Subcutaneous abdominal adipose tissue (tissue), 5 donors: ENCODE results near the gene SEC14L2.
"Not testable (repeated sequence)": the region's sequence is repeated elsewhere in the genome, so short reads cannot be mapped to it uniquely, and the experiment has no call there.

ENCODE experiments used
- H3K27ac ChIP-seq: one replicate; pipeline ENCODE4 v1.7.0; 2013; ENCODE audit warnings: low read depth, mild to moderate bottlenecking, inconsistent platforms, low read length, moderate library complexity
- H3K27me3 ChIP-seq, 5 donors: one replicate each; pipeline ENCODE4 v1.7.0; 2013; ENCODE audit warnings: low read length in 5 of 5, inconsistent platforms in 1 of 5; ENCODE audit not compliant: control insufficient read depth in 5 of 5, insufficient read depth in 4 of 5
- H3K36me3 ChIP-seq, 5 donors: one replicate each; pipeline ENCODE4 v1.7.0; 2013; ENCODE audit warnings: low read length in 5 of 5; ENCODE audit not compliant: control insufficient read depth in 5 of 5, insufficient read depth in 5 of 5
- H3K4me1 ChIP-seq, 5 donors: one replicate each; pipeline ENCODE4 v1.7.0; 2013; ENCODE audit warnings: low read length in 5 of 5, mild to moderate bottlenecking in 3 of 5, moderate library complexity in 1 of 5; ENCODE audit not compliant: control insufficient read depth in 5 of 5, insufficient read depth in 5 of 5
- H3K4me3 ChIP-seq, 5 donors: one replicate each; pipeline ENCODE4 v1.7.0; 2013; ENCODE audit warnings: low read length in 5 of 5, low read depth in 1 of 5
- H3K9ac ChIP-seq, 5 donors: one replicate each; pipeline ENCODE4 v1.7.0; 2013; ENCODE audit warnings: low read length in 5 of 5, mild to moderate bottlenecking in 4 of 5, moderate library complexity in 3 of 5
- H3K9me3 ChIP-seq, 5 donors: one replicate each; pipeline ENCODE4 v1.7.0; 2013; ENCODE audit warnings: low read length in 5 of 5; ENCODE audit not compliant: control insufficient read depth in 5 of 5
- donor health status: healthy.
- donor health status: healthy.
- donor health status: healthy.
- donor health status: healthy.
- donor health status: healthy.

SEC14L2 gene

DNA sequence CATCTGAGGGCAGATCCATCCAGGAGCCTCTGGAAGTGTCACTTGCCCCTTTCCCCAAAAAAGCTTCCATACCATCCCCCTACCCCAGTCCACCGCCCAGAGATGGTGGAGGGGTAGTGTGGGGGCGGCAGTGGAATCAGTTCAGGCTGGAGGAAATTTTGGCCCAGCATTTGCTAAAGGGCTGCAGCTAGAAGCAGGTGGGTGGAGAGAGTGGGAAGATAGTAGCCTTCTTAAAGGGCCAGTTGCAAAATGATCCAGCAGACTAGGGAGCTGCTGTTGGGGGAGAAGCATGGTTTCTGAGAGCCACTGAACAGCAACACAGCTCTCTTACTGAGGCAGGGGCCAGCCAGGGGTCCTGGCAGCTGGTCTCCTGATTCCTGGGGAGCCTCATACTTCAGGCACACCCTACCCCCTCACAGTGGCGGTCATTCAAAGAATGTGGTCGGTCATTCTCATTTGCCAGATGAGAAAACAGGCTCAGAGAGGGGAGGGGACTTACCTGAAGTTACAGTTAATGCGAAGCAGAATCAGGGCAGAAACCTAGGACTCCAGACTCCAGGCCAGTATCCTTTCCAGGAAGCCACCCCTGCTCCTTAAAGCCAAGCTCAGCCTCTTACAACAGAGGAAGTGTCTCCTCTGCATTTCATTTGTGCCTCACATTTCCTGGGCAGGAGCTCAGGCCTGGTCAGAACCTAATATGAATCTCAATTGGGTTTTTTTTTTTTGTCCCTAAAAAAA lies 5.4 kb downstream of the SEC14L2 start:
- H3K4me3 ChIP-seq: no peak overlapping the region
- H3K4me1 ChIP-seq: peaks cover 0 to 13% (median 11%) of the 10 kb centered on the region in 5 donors
- no peak overlapping the region for H3K27ac ChIP-seq
- H3K27me3 ChIP-seq: peaks cover 13 to 27% (median 24%) of the 10 kb centered on the region in 5 donors
- peaks cover 0 to 6% (median under 1%) of the 10 kb centered on the region in 5 donors for H3K36me3 ChIP-seq
- no peak overlapping the region for H3K9ac ChIP-seq
- H3K9me3 ChIP-seq: no peaks in the 10 kb centered on the region

DNA sequence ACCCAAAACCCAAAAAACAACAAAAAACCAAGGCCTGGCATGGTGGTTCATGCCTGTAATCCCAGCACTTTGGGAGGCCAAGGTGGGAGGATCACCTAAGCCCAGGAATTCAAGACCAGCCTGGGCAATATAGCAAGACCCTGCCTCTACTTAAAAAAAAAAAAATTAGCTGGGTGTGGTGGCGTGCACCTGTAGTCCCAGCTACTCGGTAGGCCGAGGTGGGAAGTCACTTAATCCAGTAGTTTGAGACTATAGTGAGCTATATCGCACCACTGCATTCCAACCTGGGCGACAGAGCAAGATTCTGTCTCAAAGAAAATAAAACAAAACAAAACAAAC lies 5.9 kb downstream of the SEC14L2 start:
- H3K27me3 ChIP-seq: peaks cover 9 to 22% (median 18%) of the 10 kb centered on the region in 5 donors
- not testable (repeated sequence) for H3K9me3 ChIP-seq, H3K9ac ChIP-seq, H3K27ac ChIP-seq, H3K36me3 ChIP-seq, H3K4me3 ChIP-seq, H3K4me1 ChIP-seq

DNA sequence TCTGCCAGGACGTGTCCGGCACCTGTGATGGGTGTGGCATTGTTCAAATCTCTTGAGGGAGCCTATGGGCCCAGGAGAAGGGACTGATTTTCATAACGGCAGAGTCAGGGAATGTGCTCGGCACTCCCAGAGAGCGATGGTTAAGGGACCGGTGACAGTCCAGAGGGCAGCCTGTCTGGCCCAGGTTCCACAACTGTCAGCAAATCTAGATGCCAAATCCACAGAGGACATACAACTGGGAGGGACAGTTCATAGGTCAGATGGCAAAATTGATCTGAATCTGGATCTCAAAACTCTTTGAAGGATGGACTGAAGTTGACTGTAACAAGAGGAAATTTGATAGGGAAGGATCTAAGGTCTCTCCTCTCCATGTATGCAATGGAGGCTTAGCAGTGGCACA lies 7.5 kb downstream of the SEC14L2 start:
- Histone ChIP-seq H3K27me3 (peaks cover 0 to 8% (median 5%) of the 10 kb centered on the region in 5 donors), H3K9ac (no peak overlapping the region), H3K9me3 (no peaks in the 10 kb centered on the region), H3K4me3 (no peak overlapping the region), H3K27ac (no peak overlapping the region), H3K4me1 (peaks cover 0 to 9% (median 3%) of the 10 kb centered on the region in 5 donors), H3K36me3 (peaks cover 0 to 11% (median 3%) of the 10 kb centered on the region in 5 donors)

DNA sequence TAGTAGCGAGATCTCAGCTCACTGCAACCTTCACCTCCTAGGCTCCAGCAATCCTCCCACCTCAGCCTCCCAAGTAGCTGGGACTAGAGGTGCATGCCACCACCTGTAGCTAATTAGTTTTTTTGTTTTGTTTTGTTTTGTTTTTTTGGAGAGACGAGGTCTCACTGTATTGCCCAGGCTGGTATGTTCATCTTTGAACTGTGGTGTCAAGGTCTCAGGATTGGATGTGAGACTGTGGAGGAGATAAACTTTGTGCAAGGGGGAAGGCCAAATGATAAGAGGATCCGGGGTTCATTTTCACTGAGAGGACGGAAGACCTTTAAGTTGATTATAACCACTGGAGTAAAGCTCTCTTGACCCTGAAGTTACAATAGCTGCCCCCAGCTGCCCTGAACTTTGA lies 8.9 kb downstream of the SEC14L2 start:
- peaks cover 0 to 15% (median 3%) of the 10 kb centered on the region in 5 donors for H3K36me3 ChIP-seq
- H3K4me3 ChIP-seq: no peak overlapping the region
- H3K27me3 ChIP-seq: no peaks in the 10 kb centered on the region
- H3K4me1 ChIP-seq: peaks cover 0 to 6% (median 3%) of the 10 kb centered on the region in 5 donors
- no peak overlapping the region for H3K9ac ChIP-seq
- no peak overlapping the region for H3K27ac ChIP-seq
- H3K9me3 ChIP-seq: no peaks in the 10 kb centered on the region

DNA sequence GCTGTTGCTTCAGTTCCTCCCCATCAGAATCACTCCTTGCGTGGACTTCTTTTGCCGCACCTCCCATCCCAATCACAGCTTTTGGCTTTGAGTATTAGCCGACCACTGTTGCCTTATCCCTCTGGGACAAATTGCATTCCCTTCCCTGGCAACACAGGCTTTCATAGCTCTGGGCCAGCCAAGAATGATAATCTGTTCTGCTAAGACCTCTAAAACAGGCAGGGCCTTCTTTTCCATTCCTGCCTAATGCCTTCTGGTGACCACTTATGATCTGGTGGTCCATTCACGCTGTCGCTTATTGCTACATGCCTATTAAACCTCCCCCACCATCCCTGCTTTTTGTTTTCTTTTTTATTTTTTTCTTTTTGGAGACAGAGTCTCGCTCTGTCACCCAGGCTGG lies 9.6 kb downstream of the SEC14L2 start:
- peaks cover 0 to 6% (median 3%) of the 10 kb centered on the region in 5 donors for H3K4me1 ChIP-seq
- H3K9ac ChIP-seq: no peak overlapping the region
- H3K36me3 ChIP-seq: peaks cover 0 to 15% (median 3%) of the 10 kb centered on the region in 5 donors
- H3K4me3 ChIP-seq: no peak overlapping the region
- no peaks in the 10 kb centered on the region for H3K27me3 ChIP-seq
- H3K27ac ChIP-seq: no peak overlapping the region
- no peaks in the 10 kb centered on the region for H3K9me3 ChIP-seq

DNA sequence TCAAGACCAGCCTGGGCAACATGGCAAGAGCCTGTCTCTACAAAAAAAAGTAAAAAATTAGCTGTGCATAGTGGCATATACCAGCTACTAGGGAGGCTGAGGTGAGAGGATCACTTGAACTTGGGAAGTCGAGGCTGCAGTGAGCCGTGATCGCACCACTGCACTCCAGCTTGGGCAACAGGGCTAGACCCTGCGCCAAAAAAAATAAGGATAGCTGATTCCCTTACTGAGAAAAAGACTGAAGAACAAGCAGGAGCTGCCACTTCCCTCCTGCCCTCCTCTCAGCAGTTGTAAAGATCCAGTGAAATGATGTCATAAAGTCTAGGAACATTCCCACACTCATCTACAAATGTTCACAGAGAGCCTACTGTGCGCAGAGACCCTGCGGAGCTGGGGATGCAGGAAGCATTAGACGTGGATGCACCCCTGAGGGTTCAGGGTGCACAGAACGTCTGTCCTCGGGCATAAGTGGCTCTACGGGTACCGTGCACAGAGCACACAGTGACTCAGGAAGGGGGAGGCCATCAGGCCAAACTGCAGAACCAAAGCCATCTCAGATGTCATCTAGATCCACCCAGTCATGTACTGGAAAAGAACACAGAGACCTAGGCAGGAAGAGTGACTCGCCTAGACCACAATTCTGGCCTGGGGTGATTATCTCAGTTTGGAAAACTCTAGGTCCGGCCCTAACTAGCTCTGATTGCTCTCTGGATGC lies 11.7 kb downstream of the SEC14L2 start:
- peaks cover 0 to 6% (median 0%) of the 10 kb centered on the region in 5 donors for H3K4me1 ChIP-seq
- no peak overlapping the region for H3K9ac ChIP-seq
- peaks cover 0 to 15% (median 3%) of the 10 kb centered on the region in 5 donors for H3K36me3 ChIP-seq
- H3K27ac ChIP-seq: no peak overlapping the region
- H3K9me3 ChIP-seq: no peaks in the 10 kb centered on the region
- H3K27me3 ChIP-seq: no peaks in the 10 kb centered on the region
- H3K4me3 ChIP-seq: no peak overlapping the region

DNA sequence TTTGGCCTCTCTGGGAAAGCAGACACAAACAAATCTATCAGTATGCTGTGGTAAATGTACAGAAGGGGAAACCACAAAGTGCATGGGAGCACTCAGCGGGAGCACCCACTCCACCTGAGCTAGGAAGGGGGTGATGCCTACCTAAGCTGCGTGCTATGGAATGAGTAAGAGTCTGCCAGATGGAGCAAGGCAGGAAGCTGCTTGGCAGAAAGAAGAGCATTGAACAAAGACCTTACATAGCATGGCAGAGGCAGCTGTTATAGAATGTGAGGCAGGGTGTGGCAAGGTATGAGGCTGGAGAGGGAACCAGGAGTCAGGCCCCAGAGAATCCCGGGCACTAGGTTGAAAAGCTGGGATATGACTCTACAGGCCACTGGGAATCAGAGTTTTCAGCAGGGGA lies 15.0 kb downstream of the SEC14L2 start:
- Histone ChIP-seq H3K36me3 (peaks cover 0 to 28% (median 17%) of the 10 kb centered on the region in 5 donors), H3K4me3 (no peak overlapping the region), H3K9ac (no peak overlapping the region), H3K9me3 (no peaks in the 10 kb centered on the region), H3K4me1 (no peaks in the 10 kb centered on the region), H3K27ac (no peak overlapping the region), H3K27me3 (no peaks in the 10 kb centered on the region)

DNA sequence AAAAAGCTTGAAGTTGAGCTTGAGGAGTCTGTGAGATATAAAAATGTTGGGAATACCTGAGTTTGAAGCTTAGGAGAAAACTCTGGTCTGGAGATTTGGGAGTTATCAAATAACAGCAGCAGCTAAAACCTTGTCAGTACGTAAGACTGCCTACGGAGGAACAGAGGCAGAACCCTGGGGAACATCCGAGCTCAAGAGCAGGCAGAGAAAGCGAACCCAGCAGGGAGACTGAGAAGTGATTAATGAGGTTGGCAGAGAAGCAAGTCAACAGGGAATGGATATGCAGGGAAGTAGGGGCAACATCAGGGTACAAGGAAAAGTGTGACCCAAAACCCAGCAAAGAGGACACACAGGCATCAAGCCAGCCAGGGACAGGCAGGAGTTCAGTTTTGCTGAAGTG lies 16.2 kb downstream of the SEC14L2 start:
- H3K9ac ChIP-seq: no peak overlapping the region
- no peak overlapping the region for H3K27ac ChIP-seq
- H3K9me3 ChIP-seq: no peaks in the 10 kb centered on the region
- no peak overlapping the region for H3K4me3 ChIP-seq
- no peaks in the 10 kb centered on the region for H3K4me1 ChIP-seq
- no peaks in the 10 kb centered on the region for H3K27me3 ChIP-seq
- H3K36me3 ChIP-seq: peaks cover 0 to 30% (median 23%) of the 10 kb centered on the region in 5 donors

DNA sequence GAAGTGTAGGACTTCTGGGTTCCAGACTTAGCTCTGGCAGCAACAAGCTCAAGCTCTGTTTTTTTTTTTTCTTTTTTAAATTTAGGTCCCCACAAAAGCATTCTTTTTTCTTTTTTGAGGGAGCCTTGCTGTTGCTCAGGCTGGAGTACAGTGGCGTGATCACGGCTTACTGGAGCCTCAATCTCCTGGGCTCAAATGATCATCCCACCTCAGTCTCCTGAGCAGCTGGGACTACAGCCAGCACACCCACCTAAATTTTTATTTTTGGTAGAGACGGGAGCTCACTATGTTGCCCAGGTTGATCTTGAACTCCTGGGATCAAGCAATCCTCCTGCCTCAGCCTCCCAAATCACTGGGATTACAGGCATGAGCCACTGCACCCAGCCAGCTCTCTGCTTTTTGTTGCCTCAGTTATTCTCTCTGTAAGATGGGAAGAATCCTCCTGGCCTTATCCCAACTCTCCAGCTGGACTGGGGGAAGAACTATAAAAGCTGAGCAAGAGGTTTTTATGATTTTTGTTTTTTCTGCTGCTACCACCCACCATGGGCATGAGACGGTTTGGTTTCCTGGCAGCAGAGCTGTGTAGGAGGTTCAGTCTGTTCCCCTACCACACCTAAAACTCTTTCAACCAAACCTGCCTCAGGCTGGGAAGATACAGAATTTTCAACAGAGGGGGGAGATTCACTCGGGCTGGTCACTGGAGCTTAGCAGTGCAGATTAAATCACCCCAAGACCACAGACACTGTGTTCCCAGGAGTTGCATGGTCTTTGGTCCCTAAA lies 17.1 kb downstream of the SEC14L2 start:
- H3K4me1 ChIP-seq: no peaks in the 10 kb centered on the region
- no peak overlapping the region for H3K27ac ChIP-seq
- H3K27me3 ChIP-seq: no peaks in the 10 kb centered on the region
- H3K9ac ChIP-seq: no peak overlapping the region
- H3K36me3 ChIP-seq: peaks cover 0 to 38% (median 24%) of the 10 kb centered on the region in 5 donors
- H3K4me3 ChIP-seq: no peak overlapping the region
- no peaks in the 10 kb centered on the region for H3K9me3 ChIP-seq
